CD4-positive, alpha-beta T cell treated with Interleukin-6 for 4 hours (primary cell): ENCODE data around the gene ELOVL5.
"Not testable (repeated sequence)": the region's sequence is repeated elsewhere in the genome, so short reads cannot be mapped to it uniquely, and the experiment has no call there.

ENCODE experiments used
- DNase-seq: peaks from one replicate; pipeline ENCODE4 v3.0.0-alpha.2; 2020; ENCODE audit warnings: mixed read lengths

The ELOVL5 gene

DNA sequence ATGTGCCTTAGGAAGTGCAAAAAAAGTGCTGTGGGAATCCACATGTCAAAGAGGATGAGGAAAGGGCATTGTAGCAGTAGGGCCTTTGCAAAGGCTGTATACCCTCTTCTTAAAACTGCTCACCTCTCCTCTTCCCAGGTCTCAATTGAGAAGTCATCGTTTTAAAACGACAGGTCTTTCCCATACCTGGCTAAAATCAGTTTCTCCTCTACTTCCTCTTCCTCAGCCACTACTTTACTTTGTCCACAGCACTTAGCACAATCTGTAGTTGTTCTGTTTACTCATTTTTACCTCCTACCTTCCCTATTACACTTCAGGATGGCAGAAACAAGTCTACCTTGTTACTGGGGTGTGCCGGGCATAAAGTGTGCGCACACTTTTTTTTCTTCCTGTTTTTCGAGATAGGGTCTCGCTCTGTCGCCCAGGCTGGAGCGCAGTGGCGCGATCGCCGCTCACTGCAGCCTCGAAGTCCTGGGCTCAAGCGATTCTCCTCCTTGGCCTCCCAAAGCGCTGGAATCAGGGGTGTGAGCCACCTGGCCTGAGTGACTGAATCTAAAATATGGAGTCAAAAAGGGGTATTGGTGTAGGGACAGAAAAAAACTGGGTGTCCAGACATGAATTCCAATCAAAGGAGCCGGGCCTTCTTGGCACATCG, 9.8 kb upstream of the ELOVL5 start:
- DNase-seq = peak; percentile 31

DNA sequence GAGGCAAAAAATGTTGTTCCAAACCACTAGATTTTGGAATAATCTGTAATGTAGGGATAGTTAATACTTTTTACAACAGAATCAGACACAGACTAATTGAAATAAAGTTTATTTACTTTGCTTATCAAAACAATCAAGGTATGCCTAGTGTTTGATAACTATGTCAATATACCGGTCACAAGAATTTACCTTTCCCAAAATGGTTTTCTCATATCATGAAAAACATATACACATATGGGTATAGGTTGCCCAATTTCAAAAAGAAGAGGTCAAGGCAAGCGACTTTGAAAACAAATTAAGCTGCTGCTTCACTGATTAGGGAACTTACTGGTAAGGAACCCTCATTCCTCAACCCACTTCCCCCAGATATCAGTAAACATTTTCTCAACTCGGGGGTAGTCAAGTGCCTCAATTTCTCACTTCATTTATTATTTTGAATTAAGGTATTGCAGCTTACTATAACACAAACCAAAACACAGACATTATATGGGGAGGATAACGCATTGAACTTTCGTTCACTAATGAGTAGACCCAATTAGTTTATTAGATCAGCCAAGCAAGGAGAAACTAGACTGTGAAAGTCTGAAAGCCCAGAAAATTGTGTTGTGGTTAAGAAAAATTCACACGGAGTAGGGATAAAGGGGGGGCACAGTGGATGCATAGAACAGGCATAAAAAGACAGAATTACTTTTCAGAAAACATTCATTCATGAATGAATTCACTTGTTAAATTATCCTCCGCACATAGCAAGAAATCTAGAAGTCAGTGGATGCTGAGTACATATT, 9.0 kb upstream of the ELOVL5 start:
- DNase-seq = no peak

DNA sequence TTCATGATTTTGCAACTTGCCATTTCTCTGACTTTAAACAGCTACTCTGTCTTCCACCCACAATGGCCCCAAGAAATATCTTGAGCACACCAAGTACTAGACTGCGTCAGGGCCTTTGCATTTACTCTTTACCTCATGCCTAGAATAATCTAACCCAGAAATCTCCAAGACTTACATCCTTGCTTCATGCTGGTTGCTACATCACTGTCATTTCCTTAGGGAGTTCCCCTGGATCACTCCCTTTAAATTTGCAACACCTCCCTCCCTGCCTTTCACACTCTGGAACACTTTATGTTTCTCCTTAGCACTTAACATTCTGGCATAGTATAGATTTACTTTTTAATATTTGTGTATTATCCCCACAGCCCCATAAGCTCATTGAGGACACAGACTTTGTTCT, 4.9 kb upstream of the ELOVL5 start:
- no peak for DNase-seq

DNA sequence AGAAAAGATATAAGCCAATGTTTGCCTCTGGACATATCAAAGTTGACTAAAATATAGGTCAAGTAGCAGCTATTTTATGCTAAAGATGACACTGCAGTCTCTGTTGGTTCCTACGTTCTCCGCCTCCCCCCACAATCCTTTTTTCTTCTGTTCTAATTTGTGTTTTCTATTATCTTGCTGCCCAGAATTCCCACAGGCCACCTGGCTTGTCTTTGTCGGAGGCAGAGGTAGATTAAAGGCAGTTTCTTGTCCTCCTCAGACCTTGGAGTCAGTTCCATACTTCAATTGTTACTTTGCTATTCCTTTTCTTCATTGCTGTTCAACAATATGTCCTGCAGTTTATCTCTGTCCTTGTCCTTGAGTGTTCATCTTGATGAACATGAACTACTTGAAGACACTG, 3.6 kb upstream of the ELOVL5 start:
- DNase-seq = no peak

DNA sequence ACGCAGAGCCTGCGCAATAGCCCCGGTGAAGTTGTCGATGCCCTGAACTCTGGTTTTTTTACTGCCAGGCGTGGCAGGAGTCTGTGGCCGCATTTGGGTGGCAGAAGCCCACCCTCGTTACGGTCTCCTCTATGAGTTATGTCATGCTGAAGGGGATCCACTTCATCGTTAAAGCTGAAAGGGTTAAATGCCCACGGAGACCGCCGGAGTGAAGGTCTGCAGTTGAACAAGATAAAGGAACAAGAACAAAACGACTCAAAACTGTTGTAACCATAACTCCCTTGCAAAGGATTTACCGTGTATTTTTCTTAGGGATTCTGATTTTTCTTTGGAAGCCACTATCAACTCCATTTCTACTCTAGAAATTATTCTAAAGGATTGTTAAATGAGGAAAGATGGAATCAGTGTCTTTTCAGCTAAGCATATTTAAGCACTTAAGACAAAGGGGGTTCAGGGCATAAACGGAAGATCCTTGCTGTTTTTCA, 501 bp upstream of the ELOVL5 start:
- no peak for DNase-seq

DNA sequence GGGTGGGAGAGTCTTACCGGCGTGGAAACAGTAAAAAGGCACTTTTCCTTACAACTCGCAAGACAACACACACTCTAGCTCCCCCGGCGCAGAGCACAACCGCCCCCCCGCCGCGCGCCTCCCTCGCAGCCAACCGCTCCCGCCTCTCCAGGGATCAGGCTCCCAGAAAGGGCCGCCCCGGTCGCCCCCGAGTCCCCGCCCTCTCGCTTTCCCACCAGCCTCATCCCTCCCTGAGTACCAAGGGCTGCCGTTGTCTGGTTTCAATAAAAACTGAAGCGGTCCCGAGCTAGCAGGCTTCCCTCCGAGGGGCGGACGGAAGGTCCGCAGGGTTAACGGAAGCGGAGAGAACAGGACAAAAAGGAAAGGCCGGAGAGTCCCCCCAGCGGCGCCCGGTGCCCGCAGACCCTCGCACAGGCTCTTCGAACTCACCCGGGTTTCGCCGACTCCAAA, 804 bp downstream of the ELOVL5 start:
- peak; percentile 53 for DNase-seq

DNA sequence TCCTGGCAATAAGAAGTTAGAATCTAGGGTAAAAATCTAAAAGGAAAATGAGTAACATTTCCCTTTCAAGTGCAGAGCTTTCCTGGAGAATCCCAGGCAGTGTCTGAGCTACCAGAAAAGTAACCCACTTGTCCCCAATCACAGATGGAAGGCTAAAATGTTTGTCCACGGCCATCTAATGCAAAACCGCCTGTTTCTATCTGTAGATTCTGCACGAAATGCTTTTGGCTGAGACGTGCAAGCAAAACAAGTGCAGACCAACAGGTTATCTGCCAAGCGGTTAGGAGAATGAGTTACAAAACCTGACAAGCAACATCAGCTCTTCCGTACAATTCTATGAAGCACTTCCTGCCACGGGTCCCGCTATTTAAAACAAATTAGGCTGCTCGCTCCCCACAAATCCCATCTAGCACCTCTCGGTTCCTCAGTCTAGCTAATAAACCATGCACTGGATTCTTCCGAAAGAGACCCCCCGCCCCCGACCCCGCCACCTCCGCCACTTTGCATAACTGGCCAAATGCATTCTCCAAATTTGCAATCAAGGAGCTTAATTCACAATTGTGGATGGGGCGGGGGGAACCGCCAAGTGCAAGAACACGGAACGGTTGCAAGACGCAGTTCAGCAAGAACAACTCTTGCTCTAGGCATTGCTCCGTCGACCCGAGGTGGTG, 1.4 kb downstream of the ELOVL5 start:
- DNase-seq = peak; percentile 56

DNA sequence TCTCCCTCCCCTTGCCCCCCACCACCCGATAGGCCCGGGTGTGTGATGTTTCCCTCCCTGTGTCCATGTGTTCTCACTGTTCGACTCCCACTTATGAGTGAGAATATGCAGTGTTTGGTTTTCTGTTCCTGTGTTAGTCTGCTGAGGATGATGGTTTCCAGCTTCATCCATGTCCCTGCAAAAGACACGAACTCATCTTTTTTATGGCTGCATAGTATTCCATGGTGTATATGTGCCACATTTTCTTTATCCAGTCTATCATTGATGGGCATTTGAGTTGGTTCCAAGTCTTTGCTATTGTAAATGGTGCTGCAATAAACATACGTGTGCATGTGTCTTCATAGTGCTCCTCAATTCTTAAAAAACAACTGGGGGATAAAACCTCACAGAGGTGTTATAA, 2.7 kb downstream of the ELOVL5 start:
- not testable (repeated sequence) for DNase-seq

DNA sequence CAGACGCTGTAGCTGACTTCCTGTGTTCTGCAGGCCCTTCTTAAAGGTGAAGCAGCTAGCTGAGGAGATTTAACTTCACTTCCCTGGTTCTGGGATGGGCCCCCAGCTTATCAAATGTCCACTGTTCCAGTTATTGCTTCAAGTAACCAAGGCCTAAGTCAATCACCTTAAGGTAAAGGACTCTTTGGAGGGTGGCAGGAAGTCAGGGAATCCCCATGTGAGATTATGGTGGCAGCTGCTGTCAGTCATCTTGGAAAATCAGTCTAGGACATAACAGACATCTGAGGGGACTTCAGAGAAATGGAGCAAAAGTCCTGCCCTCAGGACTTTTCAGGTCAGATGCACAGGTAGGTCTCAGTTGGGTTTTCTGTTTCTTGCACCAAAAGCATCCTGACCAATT, 3.8 kb downstream of the ELOVL5 start:
- DNase-seq = no peak

DNA sequence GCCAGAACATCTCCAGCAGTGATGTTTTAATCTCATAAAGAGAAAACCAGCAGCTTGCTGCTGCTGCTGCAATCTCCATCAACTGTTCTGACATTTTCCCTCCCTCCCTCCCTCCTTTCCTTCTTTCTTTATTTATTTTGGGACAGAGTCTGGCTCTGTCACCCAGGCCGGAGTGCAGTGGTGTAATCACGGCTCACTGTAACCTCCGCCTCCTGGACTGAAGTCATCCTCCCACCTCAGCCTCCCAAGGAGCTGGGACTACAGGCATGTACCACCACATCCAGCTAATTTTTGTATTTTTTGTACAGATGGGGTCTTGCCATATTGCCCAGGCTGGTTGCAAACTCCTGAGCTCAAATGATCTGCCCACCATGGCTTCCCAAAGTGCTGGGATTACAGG, 5.7 kb downstream of the ELOVL5 start:
- no peak for DNase-seq

DNA sequence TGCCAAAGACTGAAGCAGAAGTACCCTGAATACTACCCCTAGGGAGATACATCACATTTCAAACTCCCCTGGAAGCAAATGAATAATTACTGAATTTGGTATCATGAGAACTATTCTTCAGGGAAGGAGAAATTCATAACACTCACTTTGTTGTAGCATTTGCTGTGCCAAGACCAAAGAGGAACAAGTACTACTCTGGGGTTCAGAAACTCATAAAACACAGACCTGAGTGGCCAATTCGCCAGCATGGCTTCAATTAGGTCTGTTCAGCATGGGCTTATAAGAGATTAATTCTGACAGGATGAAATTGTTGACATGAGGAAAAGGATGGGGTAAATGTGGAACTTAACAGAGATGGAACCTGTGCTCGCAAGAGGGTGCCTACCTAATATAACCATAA, 6.5 kb downstream of the ELOVL5 start:
- DNase-seq = no peak

DNA sequence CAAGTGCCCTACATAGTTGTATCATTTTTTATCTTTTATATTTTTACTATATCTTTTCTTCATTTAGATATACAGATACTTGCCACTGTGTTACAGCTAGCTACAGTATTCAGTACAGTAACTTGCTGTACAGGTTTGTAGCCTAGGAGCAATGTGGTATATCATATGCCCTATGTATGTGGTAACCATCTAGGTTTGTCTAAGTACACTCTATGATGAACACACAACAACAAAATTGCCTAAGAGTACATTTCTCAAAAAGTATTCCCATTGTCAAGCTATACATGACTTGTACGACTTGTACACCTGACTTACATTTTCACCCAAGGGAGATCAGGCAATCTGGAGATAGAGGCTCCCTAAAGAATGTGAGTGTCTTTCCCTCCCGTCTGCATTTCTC, 8.2 kb downstream of the ELOVL5 start:
- no peak for DNase-seq

DNA sequence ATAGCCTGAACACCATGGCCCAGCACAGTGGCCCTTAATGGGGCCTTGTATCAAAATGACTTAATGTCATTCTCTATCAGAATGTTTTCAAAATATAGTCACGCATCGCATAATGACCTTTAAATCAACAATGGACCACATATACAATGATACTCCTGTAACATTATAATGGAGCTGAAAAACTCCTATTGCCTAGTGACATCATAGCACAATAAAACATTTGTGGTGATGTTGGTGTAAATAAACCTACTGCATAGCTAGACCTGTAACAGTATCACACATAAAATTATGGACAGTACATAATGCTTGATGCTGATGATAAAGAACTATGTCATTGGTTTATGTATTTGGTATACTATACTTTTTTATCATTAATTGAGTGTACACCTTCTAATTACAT, 9.3 kb downstream of the ELOVL5 start:
- DNase-seq = no peak

DNA sequence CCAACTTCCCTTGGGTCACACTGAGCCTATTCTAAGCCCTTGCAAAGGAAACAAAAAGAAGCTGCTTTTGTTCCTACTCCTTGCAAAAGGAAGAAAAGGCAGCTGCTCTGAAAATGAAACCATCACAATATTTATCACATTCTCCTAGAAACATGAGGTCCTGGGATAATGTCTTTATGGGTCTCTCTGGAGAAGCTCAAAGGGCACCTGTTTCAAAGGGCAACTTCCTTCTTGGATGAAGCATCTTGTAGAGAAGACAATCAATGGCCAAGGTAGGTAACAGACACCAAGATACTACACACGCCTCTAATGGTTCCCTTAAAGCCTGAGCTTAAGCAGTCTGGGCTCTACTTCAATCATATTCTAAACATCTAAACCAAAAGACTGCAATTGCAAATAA, 10.4 kb downstream of the ELOVL5 start:
- no peak for DNase-seq

DNA sequence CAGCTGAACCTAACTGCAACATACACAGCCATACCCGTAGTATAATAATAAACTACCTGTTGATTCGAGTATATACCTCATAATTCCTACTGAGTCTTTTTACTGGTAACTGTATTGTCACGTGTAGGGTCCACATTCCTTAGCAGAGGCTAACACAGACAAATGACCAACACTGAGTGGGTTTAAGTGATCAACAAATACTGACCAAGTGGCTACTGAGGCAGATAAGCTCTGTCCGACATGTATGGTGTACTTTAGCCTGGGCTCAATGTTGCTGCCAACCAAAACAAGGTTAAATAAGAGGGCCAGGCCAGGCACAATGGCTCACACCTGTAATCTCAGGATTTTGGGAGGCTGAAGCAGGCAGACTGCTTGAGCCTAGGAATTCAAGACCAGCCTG, 12.7 kb downstream of the ELOVL5 start:
- no peak for DNase-seq

DNA sequence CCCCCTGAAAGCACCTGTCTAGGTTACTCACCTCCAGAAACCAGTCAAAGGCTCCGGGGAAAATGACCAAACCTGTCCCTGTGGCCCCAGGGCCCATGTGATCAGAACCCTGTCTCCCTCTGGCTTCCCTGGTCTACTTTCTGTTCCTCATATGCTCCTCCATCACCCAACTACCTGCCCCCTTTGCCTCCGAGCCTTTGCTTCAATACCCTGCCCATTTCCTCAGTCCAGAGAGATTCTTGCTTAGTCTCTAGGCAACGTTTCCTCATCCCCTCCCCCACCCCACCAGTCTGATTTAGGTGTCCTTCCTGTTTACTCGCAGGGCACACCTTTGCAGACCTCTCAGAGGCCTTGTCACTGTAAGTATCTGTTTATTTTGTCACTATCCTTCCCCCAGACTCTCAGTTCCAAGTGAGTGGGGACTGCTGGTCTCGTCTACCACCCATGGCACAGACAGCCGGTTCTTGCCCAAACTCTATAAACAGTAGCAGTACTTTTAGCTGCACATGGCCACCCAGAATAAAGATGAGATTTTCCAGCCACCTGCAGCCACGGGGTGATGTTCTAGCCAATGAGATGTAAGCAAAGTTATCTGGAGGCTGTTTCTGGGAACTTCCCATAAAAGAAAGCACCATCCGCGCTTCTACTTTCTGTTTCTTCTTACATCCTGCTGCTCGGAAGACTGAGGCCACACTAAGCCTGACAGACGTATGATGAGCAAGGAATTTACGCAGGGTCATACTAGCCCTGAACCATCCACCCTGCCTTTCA, 13.3 kb downstream of the ELOVL5 start:
- peak; percentile 88 for DNase-seq

DNA sequence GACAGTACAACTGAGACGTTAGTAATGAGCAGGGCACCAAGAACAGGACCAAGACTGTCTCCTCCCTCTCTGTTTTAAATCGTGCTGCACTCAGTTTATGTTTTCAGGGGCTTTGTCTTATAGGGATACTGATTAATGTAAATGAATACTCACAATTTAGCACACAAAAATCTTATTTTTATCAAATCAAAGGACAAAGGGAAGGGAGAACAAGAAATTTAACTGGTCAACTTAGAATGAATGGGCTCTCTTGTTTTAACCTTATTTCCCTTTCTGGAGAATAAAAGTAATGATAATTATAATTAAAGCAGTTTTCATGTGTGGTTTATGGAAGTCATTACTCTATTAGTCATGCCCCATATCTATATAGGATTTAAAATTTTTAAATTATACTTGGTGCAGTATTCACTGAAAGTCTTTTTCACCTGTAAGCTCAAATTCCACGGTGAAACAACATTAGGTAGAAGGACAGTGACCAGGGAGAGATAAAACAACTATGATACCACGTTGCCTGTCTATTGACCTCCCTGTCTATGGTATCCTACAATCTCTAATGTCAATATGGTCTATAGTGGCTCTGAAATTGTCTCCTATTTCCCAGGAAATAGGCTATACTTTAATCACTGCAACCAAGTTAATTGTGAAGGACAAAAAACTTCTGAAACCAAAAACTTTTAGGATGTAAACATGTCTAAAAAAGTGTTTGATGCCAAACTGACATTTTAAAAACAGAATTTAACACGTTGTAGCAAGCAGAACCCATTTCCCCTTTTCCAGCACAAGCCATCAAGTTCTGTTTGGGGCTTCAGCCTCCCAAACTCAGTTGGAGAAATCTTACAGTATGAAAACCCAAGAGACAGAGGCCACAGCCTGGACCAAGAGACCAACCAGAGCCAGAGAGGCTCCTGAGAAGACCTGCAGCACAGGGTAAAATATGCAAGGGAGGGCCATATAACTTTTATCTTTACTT, 15.0 kb downstream of the ELOVL5 start:
- DNase-seq = no peak

DNA sequence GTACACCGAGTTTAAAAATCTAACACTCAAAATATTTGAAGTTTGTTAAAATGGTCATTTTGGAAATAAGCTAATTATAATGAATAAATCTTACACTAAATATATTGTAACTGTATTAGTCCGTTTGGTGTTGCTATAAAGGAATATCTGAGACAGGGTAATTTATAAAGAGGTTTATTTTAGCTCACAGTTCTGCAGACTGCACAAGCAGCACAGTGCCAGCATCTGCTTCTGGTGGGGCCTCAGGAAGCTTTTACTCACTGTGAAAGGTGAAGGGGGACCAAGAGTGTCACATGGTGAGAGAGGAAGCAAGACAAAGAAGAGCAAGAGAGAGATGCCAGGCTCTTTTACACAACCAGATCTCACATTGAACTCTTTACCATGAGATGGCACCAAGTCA, 17.1 kb downstream of the ELOVL5 start:
- no peak for DNase-seq

DNA sequence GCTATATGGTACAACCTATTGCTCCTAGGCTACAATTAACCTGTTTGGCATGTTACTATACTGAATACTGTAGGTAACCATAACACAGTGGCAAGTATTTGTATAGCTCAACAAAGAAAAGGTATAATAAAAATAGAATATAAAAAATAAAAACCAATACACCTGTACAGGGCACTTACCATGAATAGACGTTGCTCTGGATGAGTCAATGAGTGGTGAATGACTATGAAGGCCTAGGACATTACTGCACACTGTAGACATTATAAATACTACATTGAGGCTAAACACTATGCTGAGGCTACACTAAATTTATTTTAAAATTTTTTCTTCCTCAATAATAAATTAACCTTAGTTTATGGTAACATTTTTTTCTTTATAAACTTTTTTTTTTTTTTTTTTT, 18.6 kb downstream of the ELOVL5 start:
- DNase-seq = no peak

DNA sequence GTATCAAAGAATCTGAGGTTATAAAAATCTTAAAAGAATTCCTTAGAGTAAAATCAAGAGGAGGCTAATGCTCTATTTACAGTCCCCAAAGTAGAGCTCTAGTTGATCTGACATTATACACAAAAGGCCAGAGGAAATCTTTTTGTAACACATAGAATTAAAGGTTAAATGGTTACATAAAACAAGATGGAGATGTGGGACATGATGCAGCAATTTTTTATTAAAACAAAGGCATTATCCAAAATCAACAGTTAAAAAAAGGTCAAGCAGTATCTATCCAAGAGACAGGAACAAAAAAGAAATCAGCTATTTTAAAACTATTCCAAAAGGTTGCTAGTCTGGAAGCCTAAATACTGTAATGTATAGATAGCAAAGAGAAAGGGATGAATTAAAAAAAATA, 20.4 kb downstream of the ELOVL5 start:
- DNase-seq = no peak

DNA sequence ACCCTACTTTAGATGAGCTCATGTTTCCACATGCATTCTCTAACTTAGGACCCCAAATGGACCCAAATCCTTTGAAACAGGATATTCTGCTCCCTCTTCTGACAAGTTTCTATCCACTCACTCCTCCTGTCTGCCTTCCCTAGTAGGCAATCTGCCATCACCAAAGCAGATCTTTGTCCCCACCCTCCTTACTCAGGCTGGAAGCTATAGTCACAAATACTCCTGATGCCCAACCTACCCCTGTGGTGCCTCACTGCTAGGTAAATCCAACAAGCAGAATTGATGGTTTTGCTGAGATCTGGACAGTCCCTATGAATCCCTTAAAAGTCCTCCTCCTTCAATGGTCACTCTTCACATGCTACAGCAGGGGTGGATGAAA, 21.7 kb downstream of the ELOVL5 start:
- no peak for DNase-seq
